OCI-LY3 (cell line): Measurements from ENCODE around the gene OTOS.

Experiments used
- H2AFZ ChIP-seq: fragments of 200-600, 300-600 bp; shearing (Covaris generic); 2 replicates; pipeline ENCODE4 v1.6.0; 2014; ENCODE audit warnings: antibody characterized with exemption, low read depth, low read length
- H3K27ac ChIP-seq: fragments of 200-600, 300-600 bp; sonication (generic); 2 replicates; pipeline ENCODE4 v1.5.1; 2014; ENCODE audit warnings: mild to moderate bottlenecking, low read length, moderate library complexity, mixed read lengths
- H3K27me3 ChIP-seq: fragments of 200-600, 300-600 bp; sonication (generic); 2 replicates; pipeline ENCODE4 v1.6.1; 2014; ENCODE audit warnings: low read depth, low read length, mixed read lengths
- H3K36me3 ChIP-seq: fragments of 200-600, 300-600 bp; sonication (generic); replicated peaks from 2 replicates; pipeline ENCODE3; 2014; ENCODE audit warnings: low read depth, low read length, mixed read lengths
- H3K4me1 ChIP-seq: fragments of 300-600, 200-600 bp; sonication (generic); 2 replicates; pipeline ENCODE4 v1.6.1; 2014; ENCODE audit warnings: low read length, mixed read lengths
- H3K4me2 ChIP-seq: fragments of 200-600, 300-600 bp; sonication (generic); 2 replicates; pipeline ENCODE4 v1.6.1; 2014; ENCODE audit warnings: low read length, mixed read lengths
- H3K4me3 ChIP-seq: fragments of 300-600, 200-600 bp; sonication (generic); 2 replicates; pipeline ENCODE4 v1.5.1; 2014; ENCODE audit warnings: antibody characterized with exemption, mild to moderate bottlenecking, low read length, moderate library complexity
- H3K79me2 ChIP-seq: fragments of 300-600, 200-600 bp; shearing (Covaris generic); 2 replicates; pipeline ENCODE4 v1.6.1; 2014; ENCODE audit warnings: mild to moderate bottlenecking, low read length, mixed read lengths
- H3K9ac ChIP-seq: fragments of 300-600, 200-600 bp; shearing (Covaris generic); 2 replicates; pipeline ENCODE4 v1.6.0; 2014; ENCODE audit warnings: mild to moderate bottlenecking, low read length, moderate library complexity
- H3K9me3 ChIP-seq: fragments of 200-600, 300-600 bp; shearing (Covaris generic); 2 replicates; pipeline ENCODE4 v1.6.1; 2014; ENCODE audit warnings: low read length, mixed read lengths; ENCODE audit not compliant: insufficient read depth
- H4K20me1 ChIP-seq: fragments of 200-600, 300-600 bp; sonication (generic); 2 replicates; pipeline ENCODE4 v1.6.1; 2016; ENCODE audit warnings: low read length, mixed read lengths; ENCODE audit not compliant: insufficient read depth
- EZH2phosphoT487 ChIP-seq: fragments of 200-600 bp; shearing (Covaris generic); IDR thresholded peaks from 2 replicates; pipeline ENCODE4 v1.6.1; 2018; ENCODE audit warnings: antibody characterized with exemption, mixed run types, low read depth
- TF ChIP-seq, protein P1 (sequence below): fragments of 200-600, 300-600 bp; sonication (generic); IDR thresholded peaks from 2 replicates; pipeline ENCODE4 v1.5.1; 2014; ENCODE audit warnings: antibody characterized with exemption, low read length, low read depth

The OTOS gene

DNA sequence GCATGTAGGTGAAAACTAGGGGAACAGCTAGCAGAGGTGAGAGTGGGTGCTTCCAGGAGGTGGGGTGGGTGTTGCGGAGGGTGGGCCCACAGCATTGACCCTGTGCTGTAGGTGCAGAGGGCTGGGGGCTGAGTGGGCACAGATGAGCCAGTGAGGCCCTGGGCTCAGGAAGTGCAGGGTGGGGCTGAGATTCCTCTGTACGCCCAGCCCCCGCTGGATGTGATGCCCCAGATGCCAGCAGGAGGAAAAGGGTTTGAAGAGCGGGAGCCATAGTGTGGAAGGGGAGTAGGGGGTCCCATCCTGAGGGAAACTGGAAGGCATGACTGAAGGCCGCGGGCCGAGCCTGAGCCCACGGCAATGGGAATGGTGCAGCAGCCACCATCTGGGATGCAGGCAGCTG lies 14.1 kb upstream of the OTOS start:
- Histone ChIP-seq H2AFZ (no peak overlapping the region), H3K9me3 (no peaks in the 10 kb centered on the region)

DNA sequence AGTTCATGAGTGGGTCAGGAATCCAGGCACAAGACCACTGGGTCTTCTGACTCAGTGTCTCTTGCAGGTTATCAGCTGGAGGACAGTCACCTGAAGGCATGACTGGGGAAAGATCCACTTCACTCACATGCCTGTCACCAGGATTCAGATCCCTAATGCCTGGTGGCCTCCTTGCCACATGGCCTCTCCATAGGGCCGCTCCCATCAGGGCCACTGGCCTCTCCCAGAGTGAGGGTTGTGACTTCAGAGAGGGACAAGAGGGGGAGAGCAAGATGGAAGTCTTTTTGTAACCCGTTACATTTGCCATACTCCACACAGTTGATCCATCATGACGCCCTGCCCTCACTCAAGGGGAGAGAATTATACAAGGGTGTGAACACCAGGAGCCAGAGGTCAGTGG lies 13.0 kb upstream of the OTOS start:
- no peak overlapping the region for H2AFZ ChIP-seq
- TF ChIP-seq, protein P1, sequence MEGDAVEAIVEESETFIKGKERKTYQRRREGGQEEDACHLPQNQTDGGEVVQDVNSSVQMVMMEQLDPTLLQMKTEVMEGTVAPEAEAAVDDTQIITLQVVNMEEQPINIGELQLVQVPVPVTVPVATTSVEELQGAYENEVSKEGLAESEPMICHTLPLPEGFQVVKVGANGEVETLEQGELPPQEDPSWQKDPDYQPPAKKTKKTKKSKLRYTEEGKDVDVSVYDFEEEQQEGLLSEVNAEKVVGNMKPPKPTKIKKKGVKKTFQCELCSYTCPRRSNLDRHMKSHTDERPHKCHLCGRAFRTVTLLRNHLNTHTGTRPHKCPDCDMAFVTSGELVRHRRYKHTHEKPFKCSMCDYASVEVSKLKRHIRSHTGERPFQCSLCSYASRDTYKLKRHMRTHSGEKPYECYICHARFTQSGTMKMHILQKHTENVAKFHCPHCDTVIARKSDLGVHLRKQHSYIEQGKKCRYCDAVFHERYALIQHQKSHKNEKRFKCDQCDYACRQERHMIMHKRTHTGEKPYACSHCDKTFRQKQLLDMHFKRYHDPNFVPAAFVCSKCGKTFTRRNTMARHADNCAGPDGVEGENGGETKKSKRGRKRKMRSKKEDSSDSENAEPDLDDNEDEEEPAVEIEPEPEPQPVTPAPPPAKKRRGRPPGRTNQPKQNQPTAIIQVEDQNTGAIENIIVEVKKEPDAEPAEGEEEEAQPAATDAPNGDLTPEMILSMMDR = no peak
- TF ChIP-seq EZH2phosphoT487 = no peak

More for the DNA sequence above, 14.1 kb upstream of the OTOS start:
- Histone ChIP-seq H3K4me1 (no peaks in the 10 kb centered on the region), H3K79me2 (no peaks in the 10 kb centered on the region), H3K27ac (no peak overlapping the region), H4K20me1 (no peaks in the 10 kb centered on the region), H3K4me3 (no peak overlapping the region), H3K27me3 (no peaks in the 10 kb centered on the region), H3K36me3 (no peaks in the 10 kb centered on the region), H3K9ac (no peak overlapping the region), H3K4me2 (no peak overlapping the region)
- TF ChIP-seq, protein P1 = no peak
- no peak for TF ChIP-seq EZH2phosphoT487

DNA sequence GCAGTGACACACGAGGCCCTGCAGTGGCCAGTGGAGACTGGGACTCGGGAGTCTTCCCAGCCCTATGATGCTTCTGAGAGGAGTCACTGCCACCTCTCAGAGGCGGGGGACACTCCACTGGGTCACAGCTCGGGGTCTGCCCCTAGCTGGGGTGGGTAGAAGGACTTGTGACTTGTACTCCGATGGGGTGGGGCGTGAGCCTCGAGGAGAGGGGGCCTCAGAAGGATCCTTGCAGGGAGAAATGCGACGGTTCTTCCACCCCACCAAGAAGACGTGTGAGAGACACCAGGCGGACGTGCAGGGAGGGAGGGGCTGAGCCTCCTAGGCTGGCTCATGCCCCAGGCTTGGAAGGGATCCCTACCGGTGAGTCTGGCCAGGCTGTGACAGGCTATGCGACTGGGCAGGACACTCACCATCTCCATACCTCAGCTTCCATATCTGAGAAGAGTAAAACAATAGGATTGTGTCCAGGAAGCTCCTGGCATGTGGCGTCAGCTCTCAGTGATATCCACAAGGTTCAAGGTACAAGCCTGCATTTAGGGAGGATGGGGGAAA lies 11.1 kb upstream of the OTOS start:
- Histone ChIP-seq H3K4me3 (no peak overlapping the region), H3K27me3 (no peaks in the 10 kb centered on the region), H3K36me3 (no peaks in the 10 kb centered on the region), H3K9ac (no peak overlapping the region), H3K27ac (no peak overlapping the region), H4K20me1 (no peaks in the 10 kb centered on the region), H2AFZ (no peak overlapping the region), H3K4me2 (no peak overlapping the region), H3K4me1 (no peaks in the 10 kb centered on the region), H3K9me3 (no peaks in the 10 kb centered on the region), H3K79me2 (no peaks in the 10 kb centered on the region)
- no peak for TF ChIP-seq EZH2phosphoT487
- TF ChIP-seq, protein P1 = no peak

More for the DNA sequence above, 13.0 kb upstream of the OTOS start:
- no peaks in the 10 kb centered on the region for H3K79me2 ChIP-seq
- no peaks in the 10 kb centered on the region for H3K4me1 ChIP-seq
- H3K9me3 ChIP-seq = no peaks in the 10 kb centered on the region
- H3K36me3 ChIP-seq = no peaks in the 10 kb centered on the region
- H3K27me3 ChIP-seq = no peaks in the 10 kb centered on the region
- H3K4me3 ChIP-seq = no peak overlapping the region
- H3K27ac ChIP-seq = no peak overlapping the region
- H3K4me2 ChIP-seq = no peak overlapping the region
- H3K9ac ChIP-seq = no peak overlapping the region
- H4K20me1 ChIP-seq = no peaks in the 10 kb centered on the region

DNA sequence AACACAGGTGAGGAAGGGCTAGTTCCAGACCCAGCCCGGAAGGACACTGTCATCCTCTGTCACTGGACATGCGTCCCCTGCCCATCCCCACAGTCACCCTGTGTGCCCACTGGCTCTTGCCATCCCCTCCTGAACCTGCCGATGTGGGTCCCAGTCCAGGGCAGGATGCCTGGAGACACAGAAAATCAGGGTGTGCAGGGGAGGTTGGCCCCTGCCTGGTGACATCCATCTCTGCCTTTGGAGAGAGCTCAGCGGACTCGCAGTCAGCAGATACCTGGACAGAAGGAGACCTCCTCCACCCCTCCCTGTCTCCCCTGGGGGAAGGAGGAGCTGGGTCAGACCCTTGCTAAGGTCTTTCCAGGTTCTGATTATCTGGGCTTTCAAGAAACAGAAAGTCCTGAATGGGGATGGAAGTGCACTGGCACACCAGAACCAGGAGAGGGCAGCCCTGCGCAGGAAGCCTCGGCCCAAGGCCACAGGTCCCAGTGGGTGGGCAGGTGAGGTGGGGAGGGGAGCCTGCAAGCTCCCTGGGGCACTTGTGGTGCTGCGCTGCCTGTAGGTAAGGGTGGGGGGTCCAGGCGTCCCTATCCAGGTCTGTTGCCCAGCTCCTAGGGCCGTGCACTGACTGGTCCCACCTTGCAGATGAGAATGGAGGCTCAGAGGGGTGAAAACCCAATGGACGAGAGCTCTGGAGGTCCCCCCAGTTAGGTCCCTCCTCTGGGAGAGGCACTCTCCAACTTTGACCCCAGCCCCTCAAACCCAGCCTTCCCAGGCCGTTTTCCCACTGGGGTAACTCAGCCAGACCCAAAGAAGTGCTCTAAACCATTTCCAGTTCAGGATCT lies 9.7 kb upstream of the OTOS start:
- H3K27ac ChIP-seq = no peak overlapping the region
- no peak overlapping the region for H3K9ac ChIP-seq
- H2AFZ ChIP-seq = peak overlapping the region; percentile 70; the same call in 1 of the 2 replicates
- H3K27me3 ChIP-seq = no peaks in the 10 kb centered on the region
- H3K9me3 ChIP-seq = no peaks in the 10 kb centered on the region
- H3K4me1 ChIP-seq = no peaks in the 10 kb centered on the region
- peak overlapping the region; percentile 43 for H3K4me2 ChIP-seq
- no peaks in the 10 kb centered on the region for H3K36me3 ChIP-seq
- H3K4me3 ChIP-seq = no peak overlapping the region
- TF ChIP-seq, protein P1 = peak; percentile 70
- TF ChIP-seq EZH2phosphoT487 = no peak
- H3K79me2 ChIP-seq = no peaks in the 10 kb centered on the region
- H4K20me1 ChIP-seq = no peaks in the 10 kb centered on the region
